MV-4-11 (cell line): Measurements from ENCODE around the gene GSG1L.
"Not testable (repeated sequence)": the region's sequence is repeated elsewhere in the genome, so short reads cannot be mapped to it uniquely, and the experiment has no call there.

Experiments used
- DNase-seq: peaks from one replicate; lab custom pipeline; 2025; lab: John Stamatoyannopoulos, UW

The GSG1L gene

DNA sequence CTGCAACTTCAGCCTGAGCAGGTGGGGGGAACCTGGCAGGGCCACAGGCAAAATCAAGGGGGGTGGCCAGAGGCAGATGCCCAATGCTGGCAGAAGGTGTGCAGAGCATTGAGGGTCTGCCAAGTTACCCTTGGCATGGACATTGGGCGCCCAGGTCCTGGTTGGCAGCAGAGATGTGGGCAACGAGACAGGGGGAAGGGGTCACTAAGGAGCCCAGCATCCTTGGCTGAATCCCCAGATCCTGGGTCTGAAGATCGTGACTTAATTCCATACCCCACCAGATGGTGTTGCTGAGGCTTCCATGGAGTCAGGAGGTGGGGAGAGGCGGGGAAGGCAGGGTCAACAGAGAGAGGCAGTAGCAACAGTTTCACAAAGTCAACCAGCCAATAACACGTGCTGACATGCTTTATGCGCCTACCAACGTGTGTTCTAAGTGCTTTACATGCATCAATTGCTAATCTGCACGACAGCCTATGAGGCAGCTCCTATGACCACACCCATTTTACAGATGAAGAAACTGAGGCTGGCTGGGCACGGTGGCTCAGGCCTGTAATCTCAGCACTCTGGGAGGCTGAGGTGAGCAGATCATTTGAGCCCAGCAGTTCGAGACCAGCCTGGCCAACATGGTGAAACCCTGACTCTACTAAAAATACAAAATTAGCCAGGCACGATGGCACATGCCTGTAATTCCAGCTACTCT lies 83.3 kb downstream of the GSG1L start:
- no peak for DNase-seq

DNA sequence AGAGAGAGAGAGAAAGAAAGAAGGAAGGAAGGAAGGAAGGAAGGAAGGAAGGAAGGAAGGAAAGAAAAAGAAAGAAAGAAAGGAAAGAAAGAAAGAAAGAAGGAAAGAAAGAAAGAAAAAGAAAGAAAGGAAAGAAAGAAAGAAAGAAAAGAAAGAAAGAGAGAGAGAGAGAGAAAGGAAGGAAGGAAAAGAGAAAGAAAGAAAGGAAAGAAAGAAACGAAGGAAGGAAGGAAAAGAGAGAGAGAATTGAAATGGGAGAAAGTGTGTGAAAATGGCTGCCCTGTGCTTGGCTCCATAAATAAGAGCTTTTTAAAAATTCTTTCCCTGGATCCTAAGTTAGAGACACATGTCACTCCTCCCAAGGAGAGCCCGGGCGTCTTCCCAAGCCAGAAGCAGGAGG lies 83.8 kb downstream of the GSG1L start:
- DNase-seq: not testable (repeated sequence)

DNA sequence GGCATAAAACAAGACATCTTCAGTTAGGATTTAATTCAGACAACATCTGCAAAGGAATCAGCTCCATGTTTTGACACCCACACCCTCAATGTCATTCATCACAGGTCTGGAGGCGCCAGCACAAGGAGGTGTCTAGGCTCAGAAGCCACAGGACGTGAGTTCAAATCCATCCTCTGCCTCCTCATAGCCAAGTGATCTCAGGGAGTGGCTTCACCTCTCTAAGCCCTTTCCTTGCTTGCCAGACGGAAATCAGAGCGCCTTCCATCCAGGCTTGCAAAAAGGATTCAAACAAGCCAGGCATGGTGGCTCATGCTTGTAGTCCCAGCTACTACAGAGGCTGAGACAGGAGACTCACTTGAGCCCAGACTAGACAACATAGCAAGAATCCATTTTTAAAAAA lies 84.6 kb downstream of the GSG1L start:
- DNase-seq: no peak

DNA sequence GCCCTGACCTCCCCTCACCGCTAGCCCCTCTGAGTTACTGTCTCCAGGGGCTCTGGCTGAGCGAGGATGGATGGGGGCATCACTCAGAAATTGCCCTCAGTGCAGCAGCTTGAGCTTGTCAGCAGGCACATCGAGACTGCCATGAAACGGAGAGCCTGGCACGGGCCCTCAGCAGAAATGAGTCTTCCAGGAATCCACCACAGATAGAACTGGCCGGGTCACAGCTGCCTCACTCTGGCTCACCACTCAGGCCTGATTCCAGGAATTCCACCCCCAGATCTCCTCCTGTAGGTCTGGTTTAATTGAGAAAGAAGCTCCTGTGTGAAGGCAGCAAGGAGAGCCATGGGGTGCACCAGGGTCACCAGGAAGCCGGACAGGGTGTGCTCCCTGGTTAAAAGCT lies 85.5 kb downstream of the GSG1L start:
- DNase-seq: no peak

DNA sequence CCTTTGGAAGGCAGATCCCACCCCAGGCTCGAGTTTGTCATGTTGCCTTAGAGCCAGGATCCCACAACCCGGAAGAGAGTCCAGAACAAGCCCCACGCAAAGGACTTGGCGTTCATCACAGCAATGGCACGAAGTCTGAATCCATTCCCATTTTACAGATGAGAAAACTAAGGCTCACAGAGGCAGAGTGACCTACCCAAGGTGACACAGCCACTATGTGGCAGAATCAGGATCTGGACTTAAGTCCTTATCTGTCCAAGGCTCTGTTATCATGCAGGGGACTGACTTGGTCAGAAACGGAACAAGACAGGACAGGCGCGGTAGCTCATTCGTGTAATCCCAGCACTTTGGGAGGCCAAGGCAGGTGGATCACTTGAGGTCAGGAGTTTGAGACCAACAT lies 86.5 kb downstream of the GSG1L start:
- DNase-seq: no peak

DNA sequence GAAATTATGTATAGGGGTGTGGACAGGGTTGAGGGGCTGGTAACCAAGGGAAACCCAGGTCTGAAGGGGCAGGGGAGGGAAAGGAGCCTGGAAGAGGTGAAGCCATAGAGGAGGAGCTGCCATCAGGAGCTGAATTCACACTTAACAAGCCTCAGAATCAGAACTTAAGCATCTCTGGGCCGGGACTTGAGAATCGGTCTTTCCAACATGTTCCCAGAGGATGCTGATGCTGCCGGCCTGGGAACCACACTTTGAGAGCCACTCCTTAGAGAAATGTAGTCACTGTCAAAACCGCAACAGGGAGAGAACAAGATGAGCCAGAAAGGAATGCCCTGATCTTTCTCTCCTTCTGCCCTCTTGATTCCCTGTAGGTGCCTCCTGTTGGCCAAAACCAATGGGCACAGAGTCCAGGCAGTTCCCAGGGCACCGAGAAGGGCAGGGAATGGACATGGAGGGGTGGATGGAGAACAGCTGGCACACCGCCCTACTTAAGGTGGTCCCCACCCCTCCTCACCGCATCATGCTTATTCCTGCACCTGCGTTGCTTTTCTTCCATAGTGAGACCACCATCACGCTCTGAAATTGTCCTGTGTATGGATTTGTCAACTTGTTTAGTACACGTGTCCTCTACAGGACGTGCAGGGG lies 88.5 kb downstream of the GSG1L start:
- no peak for DNase-seq

DNA sequence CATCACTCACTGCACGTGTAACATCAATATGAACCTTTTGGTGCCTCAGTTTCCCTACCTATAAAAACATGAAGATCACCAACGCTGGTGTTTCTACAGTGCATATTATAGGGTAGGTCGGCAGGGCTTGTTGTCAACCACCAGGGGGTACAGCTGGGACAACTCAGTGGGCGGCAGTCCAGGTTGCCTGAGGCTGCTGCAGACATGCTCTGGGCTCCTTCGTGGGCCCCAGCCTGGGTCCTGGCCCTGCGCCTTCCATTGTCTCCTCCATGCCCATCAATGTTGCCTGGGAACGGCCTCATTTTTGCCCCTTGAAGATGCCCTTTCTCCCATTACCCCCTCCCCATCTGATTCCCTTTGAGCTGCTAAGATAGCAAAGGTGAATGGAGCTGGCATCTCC lies 89.8 kb downstream of the GSG1L start:
- no peak for DNase-seq

DNA sequence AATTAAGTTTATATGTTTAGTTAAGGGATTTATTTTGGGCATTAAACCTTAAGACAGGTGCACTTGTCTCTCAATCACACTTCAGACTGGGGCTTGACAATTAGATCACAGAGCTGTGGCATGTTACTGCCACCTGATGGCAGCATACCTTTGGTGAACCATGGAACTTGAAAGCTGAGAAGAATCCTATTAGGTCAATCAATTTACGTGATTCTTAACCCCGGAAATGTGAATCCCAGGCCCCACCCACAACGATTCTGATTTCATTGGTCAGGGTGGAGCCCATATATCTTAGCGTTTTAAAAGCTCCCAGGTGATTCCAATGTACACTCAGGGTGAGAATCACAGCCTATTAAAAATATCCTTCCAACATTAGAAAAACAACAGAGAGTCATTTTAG lies 91.0 kb downstream of the GSG1L start:
- peak; percentile 43 for DNase-seq

DNA sequence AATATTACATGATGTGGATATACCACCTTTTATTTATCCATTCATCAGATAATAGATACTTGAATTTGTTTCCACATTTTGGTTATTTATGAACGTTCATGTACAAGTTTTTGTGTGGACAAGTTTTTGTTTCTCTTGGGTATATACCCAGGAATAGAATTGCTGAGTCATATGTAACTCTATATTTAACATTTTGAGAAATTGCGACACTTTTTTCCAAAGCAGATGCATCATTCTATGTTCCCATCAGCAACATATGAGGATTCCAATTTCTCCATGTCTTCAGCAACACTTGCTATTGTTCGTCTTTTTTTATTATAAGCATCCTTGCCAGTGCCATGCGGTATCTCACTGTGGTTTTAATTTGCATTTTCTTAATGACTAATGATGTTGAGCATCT lies 93.9 kb downstream of the GSG1L start:
- peak; percentile 65 for DNase-seq

DNA sequence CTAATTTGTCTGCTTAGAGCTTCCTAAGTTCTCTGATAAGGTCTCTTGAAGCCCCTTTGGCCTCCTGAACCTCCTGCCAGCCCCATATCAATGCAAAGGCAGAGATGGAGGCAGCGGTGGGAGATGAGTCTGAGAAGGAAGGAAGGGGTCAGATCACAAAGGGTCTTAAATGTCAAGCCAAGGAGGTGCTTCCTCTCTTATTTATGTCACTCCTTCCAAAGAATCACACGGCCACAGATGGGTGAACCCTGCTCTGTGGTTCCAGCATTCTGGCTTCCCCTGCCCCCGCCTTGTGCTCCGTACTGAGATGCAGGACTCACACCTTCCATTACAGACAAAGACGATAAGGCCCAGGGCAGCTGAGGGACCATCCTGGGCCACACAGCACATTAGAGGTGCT lies 96.3 kb downstream of the GSG1L start:
- no peak for DNase-seq

DNA sequence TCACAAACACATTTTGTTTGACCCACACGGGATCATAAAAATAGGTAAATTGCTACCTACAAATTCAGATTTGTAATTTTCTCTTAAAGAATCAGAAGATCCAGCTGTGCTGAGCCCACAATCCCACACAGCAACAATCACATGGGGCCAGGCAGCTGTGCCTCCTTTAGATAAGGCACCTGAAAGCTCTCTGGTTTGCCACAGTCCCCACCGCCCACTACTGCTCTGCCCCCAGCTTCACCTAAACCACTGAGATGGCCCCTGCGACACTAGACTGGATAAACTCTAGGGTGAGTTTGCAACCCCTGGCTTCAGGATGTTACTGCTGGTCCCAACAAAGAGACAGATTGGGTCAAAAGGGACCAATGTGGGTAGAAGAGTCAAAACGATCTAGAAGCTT lies 96.8 kb downstream of the GSG1L start:
- DNase-seq: no peak

DNA sequence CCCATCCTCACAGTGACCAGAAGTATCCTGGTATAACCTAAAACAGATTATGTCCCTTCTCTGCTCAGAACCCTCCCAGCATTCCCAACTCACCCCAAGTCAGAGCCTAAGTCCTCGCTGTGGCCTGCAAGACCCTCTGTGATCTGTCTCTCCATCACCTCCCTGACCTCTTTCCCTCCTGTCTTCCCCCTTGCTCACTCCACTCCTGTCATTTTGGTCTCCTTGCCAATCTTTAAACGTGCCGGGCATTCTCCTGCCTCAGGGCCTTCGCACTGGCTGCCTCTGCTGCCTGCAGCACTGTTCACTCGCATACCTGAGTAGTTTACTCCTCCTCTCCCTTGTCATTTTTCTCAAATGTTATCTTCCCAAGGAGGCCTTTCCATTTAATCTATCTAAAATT lies 97.7 kb downstream of the GSG1L start:
- DNase-seq: no peak

DNA sequence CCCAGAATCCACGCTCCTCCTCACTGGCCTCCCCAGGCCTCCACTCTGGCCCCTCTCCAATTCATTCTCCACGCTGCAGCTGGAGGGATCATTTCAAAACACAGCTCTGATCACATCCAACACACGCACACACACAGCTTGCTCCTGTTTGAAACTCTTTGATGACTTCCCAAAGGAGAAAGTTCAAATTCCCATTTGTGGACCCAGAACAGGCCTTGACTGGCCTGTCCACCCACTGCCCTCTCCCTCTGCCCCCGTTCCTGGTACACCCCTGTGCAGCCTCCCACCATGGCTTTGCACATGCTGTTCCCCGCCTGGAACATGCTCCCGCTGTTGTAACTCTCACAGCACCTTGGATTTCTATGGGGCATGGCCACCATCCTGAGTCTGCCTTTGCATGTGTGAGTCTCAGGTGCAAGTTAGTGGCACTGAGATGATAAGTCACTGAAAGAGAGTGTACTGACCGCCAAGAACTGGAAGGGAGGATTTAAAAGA lies 100.0 kb downstream of the GSG1L start:
- DNase-seq: no peak

DNA sequence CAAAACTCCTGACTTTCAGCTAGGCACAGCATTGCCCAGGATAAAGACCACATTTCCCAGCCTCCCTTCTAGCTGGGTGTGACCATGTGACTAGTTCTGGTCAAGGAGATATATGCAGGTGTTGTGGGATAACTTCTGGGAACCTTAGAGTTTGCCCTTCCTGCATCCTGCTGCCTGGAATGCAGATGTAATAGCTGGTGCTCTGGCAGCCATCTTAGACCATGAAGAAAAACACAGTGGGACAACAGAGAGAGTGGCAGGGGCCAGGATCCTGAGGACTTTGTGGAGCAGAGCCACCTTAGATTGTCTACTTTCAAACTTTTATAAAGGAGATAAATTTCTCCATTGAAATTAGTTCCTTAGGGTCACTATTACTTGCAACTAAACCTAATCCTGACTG lies 101.3 kb downstream of the GSG1L start:
- DNase-seq: no peak

DNA sequence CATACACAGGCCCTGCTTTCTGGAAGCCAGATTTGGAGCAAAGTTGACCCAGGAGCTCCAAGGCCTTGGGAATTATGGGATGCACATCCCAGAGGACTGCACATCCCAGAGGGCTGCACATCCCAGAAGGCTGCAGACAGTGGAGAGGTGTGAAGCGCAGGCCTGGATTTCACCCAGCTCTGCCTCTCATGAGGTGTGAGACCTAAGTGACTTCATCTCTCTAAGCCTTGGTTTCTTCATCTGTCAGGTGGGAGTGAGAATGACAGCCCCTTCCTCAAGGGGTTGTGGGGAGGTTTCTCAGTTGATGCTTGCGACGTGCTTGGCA lies 102.3 kb downstream of the GSG1L start:
- DNase-seq: no peak

DNA sequence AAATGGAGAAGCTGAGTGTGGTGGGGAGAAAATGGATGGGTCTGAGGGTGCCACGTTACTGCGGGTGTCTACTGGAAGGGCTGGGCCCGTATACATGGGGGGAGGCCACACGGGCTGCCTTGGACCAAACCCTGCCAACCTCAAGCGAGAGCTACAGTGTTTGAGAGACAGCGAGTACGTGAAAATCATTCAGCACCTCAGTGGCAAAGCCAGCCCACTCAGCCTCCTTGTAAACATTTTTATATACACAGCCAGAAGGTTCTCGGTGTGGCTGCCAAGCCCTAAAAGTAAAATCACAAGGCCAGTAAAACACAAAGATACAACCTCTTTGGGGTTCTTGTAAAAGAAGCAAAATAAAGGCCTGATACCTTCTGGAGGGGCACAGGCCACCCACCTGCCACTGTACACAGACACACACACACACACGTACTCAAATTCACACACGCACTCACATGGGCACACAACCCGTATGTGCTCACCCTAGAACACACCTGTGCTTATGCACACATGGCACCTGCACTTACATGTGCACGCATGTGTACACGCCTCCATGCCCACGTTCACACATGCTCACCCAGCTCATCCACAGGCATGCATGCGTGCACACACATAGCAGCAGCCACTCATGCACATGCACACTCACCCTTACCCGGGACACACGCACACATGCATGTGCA lies 102.8 kb downstream of the GSG1L start:
- DNase-seq: no peak

DNA sequence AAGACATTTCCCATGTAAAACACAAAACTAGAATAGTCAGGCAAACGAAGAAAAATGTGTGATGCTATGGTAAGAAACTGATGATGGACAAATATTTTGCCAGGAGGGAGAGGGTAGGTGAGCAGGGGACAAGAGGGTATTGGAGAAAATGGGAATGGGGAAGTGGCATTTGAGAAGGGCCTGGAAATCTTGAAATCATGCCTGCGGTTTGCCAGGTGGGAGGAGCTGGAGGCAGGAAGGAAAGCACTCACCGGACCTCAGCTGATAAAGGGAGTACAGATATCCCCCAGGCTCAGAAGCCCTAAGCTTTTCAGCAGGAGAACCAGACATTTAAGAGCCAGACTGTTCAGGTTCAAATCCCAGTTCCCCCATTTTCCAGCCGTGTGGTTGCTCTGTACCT lies 103.6 kb downstream of the GSG1L start:
- DNase-seq: no peak

DNA sequence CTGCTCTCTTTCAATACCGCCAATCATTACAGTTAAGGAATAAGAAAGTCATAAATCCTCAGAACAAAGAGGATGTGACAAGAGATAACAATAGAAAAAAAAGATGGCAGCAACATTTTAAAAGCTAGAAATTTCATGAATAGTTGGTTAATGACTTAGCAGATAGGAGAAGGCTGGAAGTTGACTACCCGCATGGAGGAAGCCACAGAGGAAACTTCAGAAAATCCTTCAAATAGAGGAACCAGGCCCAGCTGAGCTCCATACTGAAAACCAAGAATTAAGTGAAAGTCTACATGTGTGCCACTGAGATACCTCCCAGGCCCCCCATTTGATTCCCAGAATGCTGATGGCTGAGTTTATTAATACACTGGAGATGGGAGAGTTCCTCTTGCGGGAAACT lies 109.3 kb downstream of the GSG1L start:
- peak; percentile 87 for DNase-seq

DNA sequence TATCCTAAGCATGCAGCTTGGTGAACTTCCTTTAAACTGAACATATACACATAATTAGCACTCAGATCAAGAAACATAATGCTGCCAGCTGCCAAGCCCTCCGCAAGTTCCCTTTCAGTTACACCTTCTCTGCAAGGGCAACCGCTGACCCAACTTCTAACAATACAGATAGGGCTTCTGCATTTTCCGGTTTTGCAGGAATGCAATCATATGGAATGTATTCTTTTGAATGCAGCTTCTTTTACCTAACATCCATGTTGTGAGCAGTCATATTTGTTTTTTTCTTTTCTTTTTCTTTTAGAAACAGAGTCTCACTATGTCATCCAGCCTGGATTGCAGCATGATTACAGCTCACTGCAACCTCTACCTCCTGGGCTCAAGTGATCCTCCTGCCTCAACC lies 110.7 kb downstream of the GSG1L start:
- peak; percentile 82 for DNase-seq

DNA sequence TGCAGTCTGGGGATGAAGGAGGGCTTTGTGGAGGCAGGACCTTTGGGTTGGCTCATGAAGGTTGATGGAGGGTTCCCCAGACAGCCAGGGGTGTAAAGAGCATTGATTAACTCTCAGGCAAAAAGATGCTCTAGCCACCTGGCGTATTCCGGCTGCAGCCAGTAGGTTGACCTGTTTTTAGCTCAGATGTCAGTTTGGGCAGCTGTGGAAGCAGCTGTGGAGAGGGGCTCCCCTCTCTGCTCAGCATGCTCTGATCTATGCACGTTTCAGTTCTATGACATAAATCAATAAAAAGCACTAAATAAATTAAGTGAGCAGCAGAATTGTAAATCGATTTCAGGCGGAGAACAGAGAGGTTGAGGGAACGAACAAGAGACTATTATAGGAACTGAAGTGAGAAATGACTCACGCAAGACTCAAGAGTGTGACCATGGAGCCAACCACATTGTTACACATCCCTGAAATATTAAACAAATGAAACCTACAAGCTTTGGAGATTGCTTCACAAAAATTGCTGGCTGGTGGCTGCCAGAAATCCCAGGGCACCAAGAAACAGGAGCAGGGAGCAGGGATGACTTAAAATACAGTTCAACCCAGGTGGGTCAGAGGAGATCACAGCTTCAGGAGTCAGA lies 111.9 kb downstream of the GSG1L start:
- peak; percentile 88 for DNase-seq

DNA sequence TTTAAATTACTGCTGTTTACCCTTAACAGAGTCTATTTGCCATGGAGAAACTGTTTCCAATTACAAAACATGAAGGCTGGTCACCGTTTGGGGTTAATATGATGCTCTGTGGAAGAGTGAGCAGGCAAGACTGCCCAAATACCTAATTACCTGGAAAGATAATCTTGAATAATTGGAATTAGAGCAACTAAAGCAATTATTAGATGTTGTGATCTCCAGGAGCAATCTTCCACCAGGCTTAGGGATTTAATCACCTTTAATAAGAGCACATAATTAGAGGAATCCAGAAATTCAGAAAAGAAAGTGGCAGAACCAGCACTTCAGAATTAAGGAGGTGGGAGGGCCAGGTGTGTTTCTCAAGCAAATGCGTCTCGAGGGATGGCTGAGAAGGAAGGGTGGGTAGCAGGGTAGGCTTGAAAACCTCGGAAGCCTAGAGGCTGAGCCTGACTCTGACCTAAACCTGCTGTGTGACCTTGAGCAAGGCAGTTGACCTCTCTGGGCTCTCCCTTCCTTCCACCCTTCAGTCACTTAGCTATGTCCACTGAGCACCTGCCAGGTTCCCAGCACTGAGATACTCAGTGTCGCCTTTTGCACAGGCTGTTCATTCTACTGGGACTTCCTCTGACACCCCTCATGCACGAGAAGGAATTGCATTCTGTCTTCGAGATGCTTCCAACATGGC lies 113.2 kb downstream of the GSG1L start:
- no peak for DNase-seq

DNA sequence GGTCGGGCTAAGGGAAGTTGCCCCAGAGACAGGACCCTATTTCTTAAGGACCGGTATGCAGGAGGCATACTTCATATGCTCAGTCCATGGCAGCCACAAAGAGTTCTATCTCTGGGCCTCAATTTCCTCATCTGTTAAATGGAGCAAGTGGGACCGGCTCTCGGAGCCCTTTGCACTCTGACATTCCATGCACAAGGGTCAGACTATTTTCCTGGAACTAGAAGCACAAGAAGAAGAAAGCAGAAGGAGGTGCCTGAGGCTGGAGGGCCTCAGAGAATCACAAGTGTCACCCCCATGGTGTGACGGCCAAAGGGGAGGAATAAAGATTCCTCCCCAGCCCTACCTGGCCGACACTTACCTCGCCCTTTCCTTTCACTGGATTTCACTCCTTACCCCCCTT lies 115.8 kb downstream of the GSG1L start:
- no peak for DNase-seq
